IPS-15b (cell line): ENCODE results near the gene FLYWCH1.
"Not testable (repeated sequence)": the region's sequence is repeated elsewhere in the genome, so short reads cannot be mapped to it uniquely, and the experiment has no call there.

Source experiments
- H3K27me3 ChIP-seq: one replicate; pipeline ENCODE4 v1.6.1; 2013; ENCODE audit warnings: low read length; ENCODE audit not compliant: control insufficient read depth, insufficient read depth
- H3K36me3 ChIP-seq: one replicate; pipeline ENCODE4 v1.6.1; 2013; ENCODE audit warnings: low read length; ENCODE audit not compliant: control insufficient read depth, insufficient read depth
- H3K4me1 ChIP-seq: one replicate; pipeline ENCODE4 v1.6.1; 2013; ENCODE audit warnings: mild to moderate bottlenecking, low read length; ENCODE audit not compliant: control insufficient read depth, insufficient read depth
- H3K4me3 ChIP-seq: one replicate; pipeline ENCODE4 v1.5.1; 2013; ENCODE audit warnings: low read depth, low read length
- H3K9ac ChIP-seq: one replicate; pipeline ENCODE4 v1.6.1; 2013; ENCODE audit warnings: low read depth, mild to moderate bottlenecking, low read length
- H3K9me3 ChIP-seq: one replicate; pipeline ENCODE4 v1.6.1; 2013; ENCODE audit warnings: mild to moderate bottlenecking, low read length; ENCODE audit not compliant: control insufficient read depth, insufficient read depth

FLYWCH1 gene

GRCh38 chr16:2919511-2920255 is 8.0 kb downstream of the FLYWCH1 start:
- Histone ChIP-seq H3K4me3 (no peak overlapping the region), H3K9ac (no peak overlapping the region), H3K9me3 (no peaks in the 10 kb centered on the region), H3K27me3 (no peaks in the 10 kb centered on the region), H3K4me1 (no peaks in the 10 kb centered on the region), H3K36me3 (peaks cover 2% of the 10 kb centered on the region)

GRCh38 chr16:2923481-2923880 is 11.8 kb downstream of the FLYWCH1 start:
- Histone ChIP-seq H3K9me3 (no peaks in the 10 kb centered on the region), H3K9ac (no peak overlapping the region), H3K4me3 (no peak overlapping the region)

GRCh38 chr16:2924901-2925755 is 13.4 kb downstream of the FLYWCH1 start:
- peaks cover 10% of the 10 kb centered on the region for H3K4me1 ChIP-seq
- peak overlapping the region; percentile 54 for H3K9ac ChIP-seq
- H3K9me3 ChIP-seq, result no peaks in the 10 kb centered on the region
- peaks cover under 1% of the 10 kb centered on the region for H3K36me3 ChIP-seq
- peaks cover 2% of the 10 kb centered on the region for H3K27me3 ChIP-seq
- H3K4me3 ChIP-seq, result peak overlapping the region; percentile 41

More at GRCh38 chr16:2923481-2923880, 11.8 kb downstream of the FLYWCH1 start:
- Histone ChIP-seq H3K27me3 (peaks cover 2% of the 10 kb centered on the region), H3K4me1 (peaks cover 10% of the 10 kb centered on the region), H3K36me3 (no peaks in the 10 kb centered on the region)

GRCh38 chr16:2925951-2926649 is 14.4 kb downstream of the FLYWCH1 start:
- Histone ChIP-seq H3K9ac (peak overlapping the region; percentile 54), H3K4me3 (peak overlapping the region; percentile 41), H3K27me3 (peaks cover 2% of the 10 kb centered on the region), H3K36me3 (peaks cover 7% of the 10 kb centered on the region), H3K9me3 (no peaks in the 10 kb centered on the region), H3K4me1 (peaks cover 10% of the 10 kb centered on the region)

GRCh38 chr16:2926650-2926999 is 14.9 kb downstream of the FLYWCH1 start:
- H3K9me3 ChIP-seq, result no peaks in the 10 kb centered on the region
- H3K27me3 ChIP-seq, result peaks cover 2% of the 10 kb centered on the region
- H3K9ac ChIP-seq, result no peak overlapping the region
- peaks cover 10% of the 10 kb centered on the region for H3K4me1 ChIP-seq
- H3K4me3 ChIP-seq, result no peak overlapping the region
- peaks cover 7% of the 10 kb centered on the region for H3K36me3 ChIP-seq

GRCh38 chr16:2927010-2927646 is 15.4 kb downstream of the FLYWCH1 start:
- no peak overlapping the region for H3K4me3 ChIP-seq
- H3K27me3 ChIP-seq, result peaks cover 2% of the 10 kb centered on the region
- peaks cover 7% of the 10 kb centered on the region for H3K36me3 ChIP-seq
- no peaks in the 10 kb centered on the region for H3K9me3 ChIP-seq
- H3K4me1 ChIP-seq, result peaks cover 10% of the 10 kb centered on the region
- H3K9ac ChIP-seq, result no peak overlapping the region

GRCh38 chr16:2928151-2928550 is 16.4 kb downstream of the FLYWCH1 start:
- not testable (repeated sequence) for H3K36me3 ChIP-seq, H3K9ac ChIP-seq, H3K27me3 ChIP-seq, H3K4me3 ChIP-seq, H3K9me3 ChIP-seq
- H3K4me1 ChIP-seq, result peaks cover 10% of the 10 kb centered on the region

GRCh38 chr16:2928796-2929195 is 17.1 kb downstream of the FLYWCH1 start:
- Histone ChIP-seq H3K4me3 (no peak overlapping the region), H3K36me3 (peaks cover 10% of the 10 kb centered on the region), H3K27me3 (peaks cover 2% of the 10 kb centered on the region), H3K9ac (no peak overlapping the region), H3K9me3 (no peaks in the 10 kb centered on the region), H3K4me1 (peaks cover 10% of the 10 kb centered on the region)

- H3K27me3 ChIP-seq, result peaks cover 2% of the 10 kb centered on the region
- no peak overlapping the region for H3K4me3 ChIP-seq
Measured at GRCh38 chr16:2929693-2930092, 18.0 kb downstream of the FLYWCH1 start.

GRCh38 chr16:2930236-2930635 is 18.5 kb downstream of the FLYWCH1 start:
- Histone ChIP-seq H3K9me3 (no peaks in the 10 kb centered on the region), H3K4me1 (peaks cover 9% of the 10 kb centered on the region), H3K4me3 (no peak overlapping the region), H3K27me3 (peaks cover 2% of the 10 kb centered on the region), H3K36me3 (peaks cover 11% of the 10 kb centered on the region), H3K9ac (no peak overlapping the region)

More at GRCh38 chr16:2929693-2930092, 18.0 kb downstream of the FLYWCH1 start:
- H3K9me3 ChIP-seq, result no peaks in the 10 kb centered on the region
- H3K4me1 ChIP-seq, result peaks cover 10% of the 10 kb centered on the region
- peaks cover 10% of the 10 kb centered on the region for H3K36me3 ChIP-seq
- no peak overlapping the region for H3K9ac ChIP-seq

- H3K9me3 ChIP-seq, H3K4me1 ChIP-seq, H3K4me3 ChIP-seq, H3K27me3 ChIP-seq, H3K9ac ChIP-seq: not testable (repeated sequence)
- H3K36me3 ChIP-seq, result peaks cover 14% of the 10 kb centered on the region
Measured at GRCh38 chr16:2931231-2931914, 19.6 kb downstream of the FLYWCH1 start.
